GM18909 (cell line): ENCODE results near the gene CDH4.

Experiments used
- ATAC-seq: cut with Tn5 transposase; IDR thresholded peaks from one replicate; pipeline ENCODE4 v1.9.1; 2021; ENCODE audit warnings: mild to moderate bottlenecking; ENCODE audit not compliant: unreplicated experiment, poor library complexity

The CDH4 gene

GRCh38 chr20:61280217-61280980 lies 28.3 kb downstream of the CDH4 start:
- no peak for ATAC-seq

- ATAC-seq: no peak
These were observed 29.3 kb downstream of the CDH4 start for GRCh38 chr20:61281286-61281795.

GRCh38 chr20:61284752-61285151 lies 32.7 kb downstream of the CDH4 start:
- no peak for ATAC-seq

- ATAC-seq: no peak
These were observed 33.1 kb downstream of the CDH4 start for GRCh38 chr20:61285152-61285645.

- ATAC-seq: no peak
These were observed 33.6 kb downstream of the CDH4 start for GRCh38 chr20:61285691-61286090.

GRCh38 chr20:61287583-61288275 lies 35.7 kb downstream of the CDH4 start:
- no peak for ATAC-seq

GRCh38 chr20:61288331-61288784 lies 36.3 kb downstream of the CDH4 start:
- no peak for ATAC-seq

- no peak for ATAC-seq
These were observed 37.1 kb downstream of the CDH4 start for GRCh38 chr20:61289166-61289565.

- no peak for ATAC-seq
These were observed 38.7 kb downstream of the CDH4 start for GRCh38 chr20:61290721-61291120.

- ATAC-seq: no peak
These were observed 39.2 kb downstream of the CDH4 start for GRCh38 chr20:61291166-61291829.

GRCh38 chr20:61292391-61292790 lies 40.3 kb downstream of the CDH4 start:
- ATAC-seq: no peak

- ATAC-seq: no peak
These were observed 41.0 kb downstream of the CDH4 start for GRCh38 chr20:61292821-61293612.

- ATAC-seq: no peak
These were observed 41.9 kb downstream of the CDH4 start for GRCh38 chr20:61293951-61294350.

- no peak for ATAC-seq
These were observed 43.2 kb downstream of the CDH4 start for GRCh38 chr20:61295249-61295648.

- ATAC-seq: no peak
These were observed 43.9 kb downstream of the CDH4 start for GRCh38 chr20:61295682-61296628.

- no peak for ATAC-seq
These were observed 44.6 kb downstream of the CDH4 start for GRCh38 chr20:61296629-61297019.

- no peak for ATAC-seq
These were observed 45.4 kb downstream of the CDH4 start for GRCh38 chr20:61297491-61297890.

GRCh38 chr20:61297986-61298385 lies 45.9 kb downstream of the CDH4 start:
- no peak for ATAC-seq

GRCh38 chr20:61298661-61299060 lies 46.6 kb downstream of the CDH4 start:
- ATAC-seq: no peak
